HG02623 (cell line): Measurements from ENCODE around the gene OTUD4.
"Not testable (repeated sequence)": the region's sequence is repeated elsewhere in the genome, so short reads cannot be mapped to it uniquely, and the experiment has no call there.

Source experiments
- ATAC-seq: cut with Tn5 transposase; IDR thresholded peaks from one replicate; pipeline ENCODE4 v1.9.1; 2021; ENCODE audit warnings: moderate library complexity; ENCODE audit not compliant: unreplicated experiment

The OTUD4 gene

GRCh38 chr4:145179861-145180297, 510 bp downstream of the OTUD4 start:
- not testable (repeated sequence) for ATAC-seq

- ATAC-seq: peak; percentile 37
Observed at GRCh38 chr4:145179281-145179860, 1.0 kb downstream of the OTUD4 start.

- no peak for ATAC-seq
Observed at GRCh38 chr4:145178740-145179280, 1.6 kb downstream of the OTUD4 start.

- ATAC-seq: no peak
Observed at GRCh38 chr4:145177906-145178538, 2.4 kb downstream of the OTUD4 start.

GRCh38 chr4:145177511-145177905, 2.9 kb downstream of the OTUD4 start:
- no peak for ATAC-seq

- no peak for ATAC-seq
Observed at GRCh38 chr4:145176641-145177432, 3.6 kb downstream of the OTUD4 start.

- ATAC-seq: no peak
Observed at GRCh38 chr4:145171911-145172310, 8.5 kb downstream of the OTUD4 start.

- no peak for ATAC-seq
Observed at GRCh38 chr4:145170223-145170622, 10.2 kb downstream of the OTUD4 start.

GRCh38 chr4:145168581-145169187, 11.7 kb downstream of the OTUD4 start:
- no peak for ATAC-seq

DNA sequence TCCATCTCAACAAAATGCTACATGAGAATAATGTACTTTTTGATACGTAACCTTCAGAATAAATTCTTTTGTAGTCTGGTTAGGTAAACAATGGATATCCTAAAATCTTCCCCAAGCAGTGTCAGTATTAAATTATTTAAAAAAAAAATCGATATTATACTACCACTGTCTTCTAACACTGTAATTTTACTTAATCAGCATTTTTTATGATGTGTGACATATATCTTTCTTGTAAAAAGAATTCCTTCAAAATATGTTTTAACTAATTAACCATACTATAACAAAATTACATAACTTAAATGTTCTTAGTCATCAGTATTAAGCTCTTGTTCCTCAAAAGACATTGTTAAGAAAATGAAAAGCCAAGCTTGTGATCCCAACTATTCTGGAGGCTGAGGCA, 12.5 kb downstream of the OTUD4 start:
- no peak for ATAC-seq

DNA sequence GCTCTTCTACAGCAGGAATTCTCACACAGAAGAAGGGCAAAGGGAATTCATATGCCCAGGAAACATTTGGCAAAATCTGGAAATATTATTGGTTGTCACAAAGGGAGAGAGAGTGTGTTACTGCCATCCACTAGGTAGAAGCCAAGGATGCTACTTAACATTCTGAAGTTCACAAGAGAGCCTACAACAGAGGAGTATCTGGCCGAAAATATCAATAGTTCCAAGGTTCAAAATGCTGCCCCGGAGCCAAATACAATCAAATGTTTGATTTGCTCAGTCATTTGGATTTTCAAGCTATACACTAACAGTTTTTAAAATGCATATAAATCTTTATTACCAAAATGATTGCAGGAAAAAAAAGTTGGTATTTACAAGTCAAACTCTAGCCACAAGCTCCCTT, 18.8 kb downstream of the OTUD4 start:
- no peak for ATAC-seq

GRCh38 chr4:145156986-145157385, 23.4 kb downstream of the OTUD4 start:
- no peak for ATAC-seq

- no peak for ATAC-seq
Observed at GRCh38 chr4:145155268-145155870, 25.0 kb downstream of the OTUD4 start.

DNA sequence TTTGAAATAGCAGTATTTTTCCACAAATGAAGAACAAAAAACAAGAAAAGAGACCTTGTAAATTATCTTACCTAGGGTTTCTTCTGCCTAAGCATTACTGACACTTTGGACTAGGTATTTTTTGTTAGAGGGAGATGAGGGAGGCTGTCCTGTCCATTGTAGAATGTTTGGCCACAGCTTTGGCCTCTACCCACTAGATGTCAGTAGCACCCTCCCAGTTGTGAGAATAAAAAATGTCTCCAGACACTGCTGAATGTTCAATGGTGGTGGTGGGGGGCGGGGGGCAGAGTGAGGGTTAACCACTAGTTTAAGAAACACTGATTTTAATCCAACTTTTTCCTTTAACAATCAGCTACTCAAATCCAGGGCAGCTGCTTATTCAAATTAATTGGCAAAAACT, 25.8 kb downstream of the OTUD4 start:
- ATAC-seq: peak; percentile 86

DNA sequence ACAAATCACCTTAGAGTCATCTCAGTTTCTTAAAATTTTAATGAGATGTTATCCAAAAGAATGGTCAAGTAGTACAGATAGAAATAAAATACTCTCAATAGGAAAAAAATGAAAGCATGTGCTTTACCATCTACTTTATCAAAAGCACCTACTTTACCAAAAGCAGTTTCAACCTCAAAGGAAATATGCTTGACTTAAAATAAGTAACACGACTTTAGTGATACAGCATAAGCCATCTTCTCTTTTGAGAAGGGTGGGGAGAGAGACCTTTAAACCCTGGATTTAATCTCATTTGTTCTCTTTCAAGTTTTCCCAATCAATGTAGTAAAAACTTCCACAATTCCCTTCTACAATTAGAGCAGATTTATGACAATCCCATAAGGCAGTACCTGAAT, 26.5 kb downstream of the OTUD4 start:
- ATAC-seq: no peak

DNA sequence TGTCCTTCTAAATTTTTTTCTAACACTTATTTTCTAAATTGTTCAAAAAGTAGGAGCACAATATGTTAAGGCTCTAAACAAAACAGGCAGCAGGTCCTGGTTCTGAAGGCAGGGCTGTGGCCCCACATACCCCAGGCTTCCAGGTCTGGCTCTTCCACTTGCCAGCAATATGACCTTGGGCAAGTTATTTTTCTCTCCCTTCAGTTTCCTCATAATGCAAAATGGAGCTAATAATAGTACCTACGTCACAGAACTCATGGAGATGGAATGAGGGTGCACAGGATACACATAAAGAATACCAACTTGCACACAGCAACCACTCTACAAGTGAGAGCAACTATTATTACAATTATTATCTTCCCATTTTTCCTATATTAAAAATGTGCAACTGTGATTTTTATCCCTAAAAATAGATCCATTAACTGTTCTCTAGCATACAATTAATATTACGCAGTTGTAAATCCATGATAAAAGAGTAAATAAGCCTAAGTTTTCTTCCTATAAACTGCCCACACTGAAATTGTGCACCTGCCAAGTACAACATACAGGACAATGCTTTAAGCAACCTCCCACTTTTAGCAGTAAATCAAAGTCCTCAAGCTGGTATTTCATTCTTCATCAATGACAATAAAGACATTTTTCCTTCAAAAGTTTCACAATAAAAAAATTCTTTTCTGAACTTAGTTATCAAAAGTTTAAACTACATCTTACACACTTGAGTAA, 27.0 kb downstream of the OTUD4 start:
- ATAC-seq: no peak

- no peak for ATAC-seq
Observed at GRCh38 chr4:145148980-145149379, 31.4 kb downstream of the OTUD4 start.

GRCh38 chr4:145136219-145136618, 44.2 kb downstream of the OTUD4 start:
- ATAC-seq: not testable (repeated sequence)

GRCh38 chr4:145132511-145133098, 47.8 kb downstream of the OTUD4 start:
- peak; percentile 78 for ATAC-seq

GRCh38 chr4:145131848-145132247, 48.5 kb downstream of the OTUD4 start:
- ATAC-seq: no peak
